Measurements from ENCODE around the gene CLEC3B.
"Not testable (repeated sequence)": the region's sequence is repeated elsewhere in the genome, so short reads cannot be mapped to it uniquely, and the experiment has no call there.

CLEC3B gene

DNA sequence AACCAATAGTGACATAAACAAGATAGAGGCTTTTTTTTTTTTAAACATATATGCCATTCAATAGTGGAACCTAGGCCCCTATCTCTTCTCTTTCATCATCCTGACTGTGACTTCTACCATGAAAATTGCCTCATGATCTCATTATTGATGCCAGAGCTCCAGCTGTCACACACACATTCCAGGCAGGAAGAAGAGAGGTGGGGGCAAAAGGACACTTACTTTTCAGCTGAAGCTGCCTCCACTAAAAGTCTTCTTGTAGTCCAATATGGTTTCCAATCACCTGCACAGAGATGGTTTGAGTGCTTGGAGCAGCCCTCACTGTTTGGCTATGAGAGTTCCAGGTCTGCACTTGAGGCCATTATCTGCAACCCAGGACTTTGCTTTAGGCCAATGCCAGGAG lies 45.0 kb downstream of the CLEC3B start:
- DNase-seq, result no peak

DNA sequence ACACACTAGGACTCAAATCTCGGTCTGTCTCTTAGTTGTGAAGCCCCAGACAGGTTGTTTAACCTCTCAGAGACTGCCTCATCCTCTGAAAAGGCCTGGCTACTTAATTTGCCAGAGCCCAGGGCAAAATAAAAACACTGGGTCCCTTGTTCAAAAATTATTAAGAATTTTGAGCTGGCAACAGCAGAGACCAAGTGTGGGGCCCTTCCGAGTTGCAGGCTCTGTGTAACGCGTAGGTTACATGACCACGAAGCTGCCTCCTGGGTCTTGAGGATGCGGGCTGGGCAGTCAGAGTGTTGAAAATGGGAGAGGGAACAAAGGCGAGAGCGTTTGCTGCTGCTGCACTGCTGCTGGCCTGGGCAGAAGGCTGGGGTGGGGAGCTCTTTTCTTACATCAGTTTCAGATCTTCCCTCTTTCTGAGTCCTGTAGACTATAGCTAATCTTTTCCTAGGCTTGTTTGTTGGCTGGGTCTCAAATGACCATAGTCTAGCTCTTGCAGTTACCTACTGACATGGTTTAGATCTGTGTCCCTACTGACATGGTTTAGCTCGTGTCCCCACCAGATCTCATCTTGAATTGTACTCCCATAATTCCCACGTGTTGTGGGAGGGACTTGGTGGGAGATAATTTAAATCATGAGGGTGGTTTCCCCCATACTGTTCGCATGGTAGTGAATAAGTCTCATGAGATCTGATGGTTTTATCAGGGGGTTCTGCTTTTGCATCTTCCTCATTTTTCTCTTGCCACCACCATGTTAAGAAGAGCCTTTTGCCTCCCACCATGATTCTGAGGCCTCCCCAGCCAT lies 49.9 kb downstream of the CLEC3B start:
- DNase-seq, result no peak

DNA sequence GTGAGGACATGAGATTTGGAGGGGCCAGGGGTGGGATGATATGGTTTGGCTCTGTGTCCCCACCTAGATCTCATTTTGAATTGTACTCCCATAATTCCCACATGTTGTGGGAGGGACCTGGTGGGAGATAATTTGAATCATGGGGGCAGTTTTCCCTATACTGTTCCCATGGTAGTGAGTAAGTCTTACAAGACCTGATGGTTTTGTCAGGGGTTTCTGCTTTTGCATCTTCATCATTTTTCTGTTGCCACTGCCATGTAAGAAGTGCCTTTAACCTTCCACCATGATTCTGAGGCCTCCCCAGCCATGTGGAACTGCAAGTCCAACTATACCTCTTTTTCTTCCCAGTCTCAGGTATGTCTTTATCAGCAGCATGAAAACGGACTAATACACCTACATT lies 52.2 kb downstream of the CLEC3B start:
- DNase-seq, result not testable (repeated sequence)

DNA sequence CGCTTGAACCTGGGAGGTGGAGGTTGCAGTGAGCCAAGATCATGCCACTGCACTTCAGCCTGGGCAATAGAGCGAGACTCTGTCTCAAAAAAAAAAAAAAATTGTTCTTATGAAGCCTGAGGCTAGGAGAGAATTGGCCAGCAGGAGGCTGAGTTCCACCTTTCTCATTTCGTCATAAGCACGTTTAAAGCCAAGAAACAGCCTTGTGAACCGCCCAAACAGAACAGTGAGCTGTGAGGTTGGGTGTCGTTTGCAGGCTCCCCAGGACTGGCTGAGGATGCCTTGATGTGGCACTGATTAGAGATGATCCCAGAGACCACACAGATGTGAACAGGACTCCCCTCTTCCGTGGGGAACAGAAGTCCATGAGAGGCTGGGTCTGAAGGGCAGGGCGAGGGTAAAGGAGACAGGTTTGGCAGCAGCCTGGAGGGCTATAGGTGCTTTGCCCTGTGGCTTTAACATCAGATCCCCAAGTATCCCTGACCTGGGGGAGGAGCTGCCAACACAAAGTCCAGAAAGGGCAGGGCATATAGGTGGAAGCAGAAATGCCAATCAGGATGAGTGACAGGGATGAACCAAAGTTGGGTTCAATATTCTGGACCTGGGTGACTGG lies 52.9 kb downstream of the CLEC3B start:
- no peak for DNase-seq

DNA sequence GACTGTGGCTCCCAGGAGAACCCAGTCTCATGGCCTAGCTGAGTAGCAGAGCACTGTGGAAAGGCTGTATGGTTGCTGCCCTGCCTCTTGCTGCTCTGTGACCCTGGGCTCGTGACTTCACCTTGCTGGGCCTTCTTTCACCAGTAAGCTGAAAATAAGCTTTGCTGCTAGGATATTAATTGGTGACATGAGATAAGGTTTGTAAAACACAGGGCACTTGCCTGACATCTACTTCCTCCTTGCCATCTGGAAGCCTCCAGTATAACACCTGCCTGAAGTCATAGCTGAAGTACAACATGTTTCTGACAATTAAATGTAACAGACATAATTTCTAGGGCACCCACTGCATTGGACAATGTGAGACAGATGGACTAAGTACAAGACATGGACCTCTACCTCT lies 53.6 kb downstream of the CLEC3B start:
- peak; percentile 9 for DNase-seq

GRCh38 chr3:45080824-45081223 lies 54.7 kb downstream of the CLEC3B start:
- DNase-seq, result no peak

- DNase-seq, result peak; percentile 78
These were observed 55.5 kb downstream of the CLEC3B start for GRCh38 chr3:45081506-45082141.

DNA sequence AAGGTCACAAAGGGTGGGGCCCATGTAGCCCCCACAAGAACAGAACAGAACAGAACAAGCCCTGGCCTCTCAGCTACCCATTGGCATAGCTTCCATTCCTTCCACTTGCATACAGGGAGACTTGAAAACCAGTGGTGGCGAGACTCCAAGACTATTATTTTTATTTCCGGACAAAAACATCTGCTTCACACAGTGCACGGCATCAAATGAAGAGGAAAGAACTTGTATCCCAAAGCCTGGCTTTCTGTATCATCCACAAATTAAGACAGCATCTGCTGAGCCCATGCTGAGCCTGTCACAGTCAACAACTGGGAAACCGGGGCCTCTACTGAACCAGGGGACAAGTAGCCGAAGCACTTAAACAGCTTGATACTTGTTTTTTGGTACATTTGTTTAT lies 56.0 kb downstream of the CLEC3B start:
- peak; percentile 42 for DNase-seq

DNA sequence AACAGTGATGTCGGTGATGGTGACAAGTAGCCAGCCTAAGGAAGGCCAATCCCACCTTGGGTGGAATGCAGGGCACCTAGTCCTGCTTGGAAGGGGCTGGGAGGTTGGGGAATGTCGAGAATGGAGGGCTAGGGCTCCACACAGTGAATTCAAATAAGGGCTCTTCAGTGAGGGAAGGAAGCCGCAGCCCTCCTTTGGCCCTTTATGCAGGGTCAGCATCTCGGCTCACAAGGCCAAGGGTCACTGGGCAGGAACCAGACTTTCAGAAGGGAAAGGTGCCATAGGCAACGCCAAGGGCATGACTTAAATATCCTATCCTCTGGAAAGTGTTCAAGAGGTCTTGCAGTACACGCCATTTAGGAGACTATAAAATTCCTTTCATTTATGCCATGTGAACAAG lies 56.9 kb downstream of the CLEC3B start:
- no peak for DNase-seq

- no peak for DNase-seq
These were observed 58.3 kb downstream of the CLEC3B start for GRCh38 chr3:45084361-45084760.

DNA sequence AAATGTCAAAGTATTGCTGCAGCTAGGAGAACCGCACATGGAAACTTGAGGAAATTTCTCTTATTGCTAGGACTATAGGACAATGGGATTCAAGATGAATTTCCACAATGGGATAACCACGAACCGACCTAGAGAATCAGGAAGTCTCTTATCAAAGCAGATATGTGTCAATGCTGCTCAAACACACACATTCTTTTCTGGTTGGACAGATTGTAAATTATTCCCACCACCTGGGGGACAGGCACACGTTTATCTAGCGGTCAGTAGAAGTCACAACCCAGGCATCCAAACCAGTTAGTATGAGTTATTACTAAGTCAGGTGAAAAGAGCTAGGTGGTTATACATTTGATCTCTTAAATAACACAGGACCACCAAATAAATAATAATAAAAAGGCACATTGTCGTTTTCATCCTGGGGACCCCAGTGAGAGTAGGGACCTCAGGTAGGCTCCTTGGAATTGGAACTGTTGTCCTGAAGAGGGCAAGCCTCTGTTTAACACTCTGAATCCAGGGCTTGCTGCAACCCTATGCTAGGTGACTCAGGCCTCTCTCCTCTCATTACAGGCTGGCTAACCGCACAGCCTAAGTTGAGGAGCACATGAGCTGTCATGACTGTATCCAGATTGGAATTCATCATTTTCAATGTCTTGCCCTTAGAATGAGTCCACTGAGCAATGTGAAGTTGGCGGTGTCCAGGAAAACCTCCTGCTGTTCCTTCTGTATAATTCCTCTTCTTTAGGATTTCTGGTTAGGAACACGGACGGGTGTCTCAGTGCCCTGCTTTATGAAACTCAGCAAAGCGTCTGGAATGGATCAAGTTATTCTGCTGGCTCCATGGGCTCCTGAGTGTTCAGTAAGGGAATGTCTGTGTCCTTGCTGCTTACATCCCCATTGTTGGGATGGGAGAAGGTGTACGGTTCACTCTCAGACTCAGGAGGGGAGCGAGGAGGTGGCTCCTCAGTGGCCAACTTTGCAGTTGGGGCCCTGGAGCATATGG lies 59.0 kb downstream of the CLEC3B start:
- no peak for DNase-seq

All from NCI-H69 (cell line).